Body of pancreas (tissue), 4 donors: ENCODE measurements around the gene TAF5. TPM values are rescaled to one million over a fixed set of nuclear protein-coding genes. Genes with fewer than 3 reads are reported as not detected.
A peak's percentile ranks its signal among the peaks of the same experiment; 100 is the strongest.

Experiments
- ATAC-seq: fragments of 150-250 bp; one replicate; pipeline ENCODE4 v1.9.1; 2016
- DNase-seq, 4 donors: peaks; one replicate each; pipeline ENCODE4 v3.0.0-alpha.2; 2019
- H3K27ac ChIP-seq, 4 donors: fragments of 200-600 bp; sonication (generic); 1 replicate in 3 of 4; 2 replicates in 1 of 4; pipeline versions ENCODE4 v1.5.1 to v1.6.1; 2016 to 2019; ENCODE audit warnings: mild to moderate bottlenecking in 1 of 4, mixed read lengths in 1 of 4, moderate library complexity in 1 of 4
- H3K27me3 ChIP-seq, 2 donors: fragments of 200-600 bp; sonication (generic); one replicate each; pipeline ENCODE4 v1.6.0; 2016; ENCODE audit warnings: mild to moderate bottlenecking in 1 of 2
- H3K36me3 ChIP-seq, 2 donors: fragments of 200-600 bp; sonication (generic); replicated peaks in 1 of 2; 2 replicates each; pipeline ENCODE4 v1.5.1; 2016; ENCODE audit warnings: low read depth in 2 of 2; ENCODE audit not compliant: insufficient read depth in 1 of 2
- H3K4me1 ChIP-seq: fragments of 200-600 bp; sonication (generic); one replicate; pipeline ENCODE4 v1.6.0; 2016
- H3K4me3 ChIP-seq, 2 donors: fragments of 200-600 bp; sonication (generic); 1 replicate in 1 of 2; 2 replicates in 1 of 2; pipeline ENCODE4 v1.5.1; 2016 to 2019
- H3K9me3 ChIP-seq, 3 donors: fragments of 200-600 bp; sonication (generic); 1 replicate in 2 of 3; 2 replicates in 1 of 3; pipeline ENCODE4 v1.5.1; 2016
- CTCF ChIP-seq, 7 experiments: fragments of 450-650 bp in 4 of 7; fragments of 200-600 bp in 3 of 7; sonication (generic) in 3 of 7; IDR thresholded peaks; one replicate each; pipeline ENCODE4 v1.5.1; 2016 to 2019; ENCODE audit warnings: antibody characterized with exemption in 7 of 7
- POLR2A ChIP-seq, 3 donors: fragments of 450-650 bp; IDR thresholded peaks; one replicate each; pipeline ENCODE4 v1.6.1; 2016; ENCODE audit warnings: antibody characterized with exemption in 3 of 3, mild to moderate bottlenecking in 2 of 3
- WGBS, 2 donors: methylation state at CpG; one replicate each; pipeline ENCODE4 v1.1.5; 2017; 5-methylcytosine and 5-hydroxymethylcytosine counted together
- intact Hi-C: fragments of 100-400 bp; cut with DNase I; formaldehyde crosslinking; loops from one replicate; pipeline ENCODE4 v1.15.1; 2023
- total RNA-seq, 2 donors: library from RNA; depleted of rRNA; stranded (reverse); fragments of >200 nt; gene quantifications; one replicate each; pipeline ENCODE4 v1.1.0, GENCODE V29; 2016

TAF5 gene
- 1 to 10 TPM; 2.0 to 5.7 TPM for total RNA-seq

- intact Hi-C loops: no loop called here
- peak; percentile 96 for ATAC-seq
- Histone ChIP-seq H3K27ac (peak within 1 kb of the TSS; percentile 53 to 87 (median 77)), H3K27me3 (no peaks in the 10 kb centered on the region), H3K4me1 (peaks cover 27% of the 10 kb centered on the region), H3K9me3 (no peaks in the 10 kb centered on the region), H3K4me3 (peak within 1 kb of the TSS; percentile 64 to 89), H3K36me3 (no peaks in the 10 kb centered on the region)
- peak; percentile 91 to 96 (median 92) for DNase-seq
- TF ChIP-seq CTCF (IDR thresholded peaks at IDR 0.05) (peak in 1 of 7 experiments; percentile 20), POLR2A (IDR thresholded peaks at IDR 0.05) (peak; percentile 77 to 92 (median 88))
- WGBS, 2 donors: 0 to 1% methylated on average over 18 to 76 of the region's 81 CpGs
These were observed at the start of gene TAF5 for GRCh38 chr10:103367782-103368518. TSS of gene TAF5 (plus strand) at chr10:103367976. CDS start at chr10:103367990, 14 bp downstream.

GRCh38 chr10:103327906-103328305 is 39.9 kb upstream of the TAF5 start:
- WGBS, 2 donors: 91 to 96% methylated on average over 7 of the region's 7 CpGs
- no peak for TF ChIP-seq POLR2A (IDR thresholded peaks at IDR 0.05)
- TF ChIP-seq CTCF (IDR thresholded peaks at IDR 0.05): no peak
- H3K27ac ChIP-seq: no peak overlapping the region
- intact Hi-C loops: no loop called here
- no peak for DNase-seq
- no peaks in the 10 kb centered on the region for H3K27me3 ChIP-seq
- H3K9me3 ChIP-seq: no peaks in the 10 kb centered on the region
- H3K4me3 ChIP-seq: no peak overlapping the region
- no peak for ATAC-seq
- H3K4me1 ChIP-seq: no peaks in the 10 kb centered on the region
- peaks cover 0 to 4% of the 10 kb centered on the region in 2 donors for H3K36me3 ChIP-seq

- ATAC-seq: no peak
- H3K4me3 ChIP-seq: no peak overlapping the region
- no peaks in the 10 kb centered on the region for H3K4me1 ChIP-seq
- TF ChIP-seq CTCF (IDR thresholded peaks at IDR 0.05): peak in 6 of 7 experiments; percentile 37 to 75 (median 45)
- TF ChIP-seq POLR2A (IDR thresholded peaks at IDR 0.05): no peak
- no peak overlapping the region for H3K27ac ChIP-seq
- no peak for DNase-seq
- intact Hi-C loops: no loop called here
- H3K27me3 ChIP-seq: no peaks in the 10 kb centered on the region
- H3K9me3 ChIP-seq: no peaks in the 10 kb centered on the region
- H3K36me3 ChIP-seq: peaks cover 0 to 4% of the 10 kb centered on the region in 2 donors
- 87 to 90% methylated on average over 2 of the region's 2 CpGs for WGBS, 2 donors
These were observed 33.7 kb upstream of the TAF5 start for GRCh38 chr10:103333934-103334520.

- ATAC-seq: no peak
- intact Hi-C loops: no loop called here
- H3K36me3 ChIP-seq: peaks cover 0 to 5% of the 10 kb centered on the region in 2 donors
These were observed 33.2 kb upstream of the TAF5 start for GRCh38 chr10:103334567-103334966.

More at GRCh38 chr10:103334567-103334966, 33.2 kb upstream of the TAF5 start:
- Histone ChIP-seq H3K4me1 (no peaks in the 10 kb centered on the region), H3K27ac (no peak overlapping the region), H3K27me3 (no peaks in the 10 kb centered on the region), H3K4me3 (no peak overlapping the region), H3K9me3 (no peaks in the 10 kb centered on the region)
- DNase-seq: no peak
- TF ChIP-seq CTCF (IDR thresholded peaks at IDR 0.05): no peak
- TF ChIP-seq POLR2A (IDR thresholded peaks at IDR 0.05): no peak
